Fibroblast of mammary gland (primary cell): ENCODE measurements around the gene BICC1.

Source experiments
- DNase-seq: peaks from one replicate; pipeline ENCODE4 v3.0.0-alpha.2; 2010; ENCODE audit warnings: low read depth
- H3K4me3 ChIP-seq: 2 replicates; pipeline ENCODE4 v1.5.1; 2011; ENCODE audit warnings: low read depth, mild to moderate bottlenecking, low read length, moderate library complexity; ENCODE audit not compliant: control insufficient read depth
- CTCF ChIP-seq: conservative IDR thresholded peaks from 2 replicates; pipeline ENCODE4 v1.5.1; 2011; ENCODE audit warnings: low read depth, low read length, inconsistent platforms; ENCODE audit not compliant: control insufficient read depth, insufficient read depth

Gene BICC1

GRCh38 chr10:58775960-58776567, 263.4 kb downstream of the BICC1 start:
- H3K4me3 ChIP-seq: no peak overlapping the region
- peak; percentile 81 for DNase-seq
- no peak for TF ChIP-seq CTCF

- TF ChIP-seq CTCF: no peak
- no peak overlapping the region for H3K4me3 ChIP-seq
- no peak for DNase-seq
These were observed 264.1 kb downstream of the BICC1 start for GRCh38 chr10:58776568-58777318.

GRCh38 chr10:58778966-58779365, 266.3 kb downstream of the BICC1 start:
- H3K4me3 ChIP-seq: no peak overlapping the region
- TF ChIP-seq CTCF: no peak
- no peak for DNase-seq

GRCh38 chr10:58779594-58779993, 266.9 kb downstream of the BICC1 start:
- TF ChIP-seq CTCF: no peak
- DNase-seq: no peak
- no peak overlapping the region for H3K4me3 ChIP-seq

GRCh38 chr10:58780476-58780875, 267.8 kb downstream of the BICC1 start:
- H3K4me3 ChIP-seq: no peak overlapping the region
- no peak for TF ChIP-seq CTCF
- no peak for DNase-seq

- H3K4me3 ChIP-seq: no peak overlapping the region
- DNase-seq: peak; percentile 68
- TF ChIP-seq CTCF: peak; percentile 58
These were observed 269.3 kb downstream of the BICC1 start for GRCh38 chr10:58781873-58782488.
